Endothelial cell (in vitro differentiated cells): Measurements from ENCODE around the gene PLD4. TPM values are rescaled to one million over a fixed set of nuclear protein-coding genes. Genes with fewer than 3 reads are reported as not detected.

Experiments
- DNase-seq: peaks from one replicate; pipeline ENCODE4 v3.0.0; 2021; ENCODE audit warnings: low spot score
- H3K27ac Mint-ChIP-seq: one replicate; pipeline ENCODE4 v1.8.0; 2021; ENCODE audit warnings: mixed read lengths, inconsistent platforms; ENCODE audit not compliant: unreplicated experiment
- H3K27me3 Mint-ChIP-seq: one replicate; pipeline ENCODE4 v1.8.0; 2021; ENCODE audit warnings: mild to moderate bottlenecking, moderate library complexity, mixed read lengths, inconsistent platforms; ENCODE audit not compliant: unreplicated experiment
- H3K36me3 Mint-ChIP-seq: one replicate; pipeline ENCODE4 v1.8.0; 2021; ENCODE audit warnings: mild to moderate bottlenecking, low read depth, mixed read lengths, inconsistent platforms; ENCODE audit not compliant: unreplicated experiment
- H3K4me1 Mint-ChIP-seq: one replicate; pipeline ENCODE4 v1.8.0; 2021; ENCODE audit warnings: mild to moderate bottlenecking, mixed read lengths, inconsistent platforms; ENCODE audit not compliant: unreplicated experiment
- H3K4me3 Mint-ChIP-seq: one replicate; pipeline ENCODE4 v1.8.0; 2021; ENCODE audit warnings: mild to moderate bottlenecking, mixed read lengths, inconsistent platforms; ENCODE audit not compliant: unreplicated experiment
- H3K9me3 Mint-ChIP-seq: one replicate; pipeline ENCODE4 v1.8.0; 2021; ENCODE audit warnings: mixed read lengths, inconsistent platforms; ENCODE audit not compliant: unreplicated experiment
- CTCF ChIP-seq: fragments of 200-600 bp; sonication (generic); IDR thresholded peaks from one replicate; pipeline ENCODE4 v1.5.0; 2021; ENCODE audit warnings: antibody characterized with exemption; ENCODE audit not compliant: unreplicated experiment
- total RNA-seq: library from RNA; stranded (reverse); fragmentation: NEBNext Ultra II Directional; extraction: Animal tissue kit (Norgen Biotek cat#: 25700); gene quantifications from one replicate; pipeline ENCODE4 v1.2.1, GENCODE V29; 2021; ENCODE audit not compliant: unreplicated experiment

Gene PLD4
- total RNA-seq, 1 donor from 2014 or later = 1.3 TPM

GRCh38 chr14:104968541-104969401 lies 44.1 kb downstream of the PLD4 start:
- H3K9me3 Mint-ChIP-seq = no peaks in the 10 kb centered on the region
- TF ChIP-seq CTCF = no peak

GRCh38 chr14:104969741-104970230 lies 45.1 kb downstream of the PLD4 start:
- H3K4me3 Mint-ChIP-seq = no peak overlapping the region
- H3K36me3 Mint-ChIP-seq = no peaks in the 10 kb centered on the region
- no peak for TF ChIP-seq CTCF
- no peaks in the 10 kb centered on the region for H3K9me3 Mint-ChIP-seq
- DNase-seq = no peak
- peaks cover 10% of the 10 kb centered on the region for H3K27me3 Mint-ChIP-seq
- H3K4me1 Mint-ChIP-seq = peaks cover 12% of the 10 kb centered on the region
- H3K27ac Mint-ChIP-seq = no peak overlapping the region

More at GRCh38 chr14:104968541-104969401, 44.1 kb downstream of the PLD4 start:
- Mint-ChIP-seq H3K27ac (no peak overlapping the region), H3K4me1 (peaks cover 12% of the 10 kb centered on the region), H3K27me3 (peaks cover 11% of the 10 kb centered on the region), H3K36me3 (no peaks in the 10 kb centered on the region), H3K4me3 (no peak overlapping the region)
- DNase-seq = no peak

- H3K4me1 Mint-ChIP-seq = peaks cover 12% of the 10 kb centered on the region
- no peak overlapping the region for H3K27ac Mint-ChIP-seq
Measured at GRCh38 chr14:104970231-104971068, 45.8 kb downstream of the PLD4 start.

GRCh38 chr14:104971447-104972240 lies 47.0 kb downstream of the PLD4 start:
- Mint-ChIP-seq H3K27ac (no peak overlapping the region), H3K36me3 (no peaks in the 10 kb centered on the region), H3K9me3 (no peaks in the 10 kb centered on the region), H3K4me1 (peaks cover 15% of the 10 kb centered on the region), H3K27me3 (peaks cover 10% of the 10 kb centered on the region), H3K4me3 (no peak overlapping the region)
- TF ChIP-seq CTCF = no peak
- DNase-seq = no peak

More at GRCh38 chr14:104970231-104971068, 45.8 kb downstream of the PLD4 start:
- TF ChIP-seq CTCF = no peak
- H3K27me3 Mint-ChIP-seq = peaks cover 10% of the 10 kb centered on the region
- H3K9me3 Mint-ChIP-seq = no peaks in the 10 kb centered on the region
- H3K36me3 Mint-ChIP-seq = no peaks in the 10 kb centered on the region
- no peak overlapping the region for H3K4me3 Mint-ChIP-seq
- DNase-seq = no peak
